Activated T-cell treated with anti-CD3 and anti-CD28 coated beads for 24 hours (primary cell): ENCODE results near the gene ULK4.
"Not testable (repeated sequence)": the region's sequence is repeated elsewhere in the genome, so short reads cannot be mapped to it uniquely, and the experiment has no call there.

Source experiments
- DNase-seq: peaks from one replicate; pipeline ENCODE4 v3.0.0-alpha.2; 2020; ENCODE audit warnings: low read depth

Gene ULK4

GRCh38 chr3:41867533-41867932 lies 94.4 kb downstream of the ULK4 start:
- no peak for DNase-seq

GRCh38 chr3:41866298-41866697 lies 95.6 kb downstream of the ULK4 start:
- DNase-seq: no peak

- no peak for DNase-seq
Measured at GRCh38 chr3:41863024-41863423, 98.9 kb downstream of the ULK4 start.

- not testable (repeated sequence) for DNase-seq
Measured at GRCh38 chr3:41860489-41860888, 101.4 kb downstream of the ULK4 start.

- no peak for DNase-seq
Measured at GRCh38 chr3:41854956-41855355, 106.9 kb downstream of the ULK4 start.

GRCh38 chr3:41853540-41854196 lies 108.2 kb downstream of the ULK4 start:
- DNase-seq: no peak

- DNase-seq: no peak
Measured at GRCh38 chr3:41848753-41849574, 112.9 kb downstream of the ULK4 start.

- DNase-seq: no peak
Measured at GRCh38 chr3:41847679-41848078, 114.2 kb downstream of the ULK4 start.

GRCh38 chr3:41846850-41847249 lies 115.1 kb downstream of the ULK4 start:
- DNase-seq: no peak

GRCh38 chr3:41845826-41846225 lies 116.1 kb downstream of the ULK4 start:
- DNase-seq: no peak

GRCh38 chr3:41844256-41844655 lies 117.6 kb downstream of the ULK4 start:
- not testable (repeated sequence) for DNase-seq

- DNase-seq: not testable (repeated sequence)
Measured at GRCh38 chr3:41840936-41841668, 120.8 kb downstream of the ULK4 start.

- DNase-seq: no peak
Measured at GRCh38 chr3:41836360-41837134, 125.4 kb downstream of the ULK4 start.

- DNase-seq: no peak
Measured at GRCh38 chr3:41833628-41834027, 128.3 kb downstream of the ULK4 start.

GRCh38 chr3:41819236-41819635 lies 142.7 kb downstream of the ULK4 start:
- DNase-seq: no peak

- no peak for DNase-seq
Measured at GRCh38 chr3:41808618-41809017, 153.3 kb downstream of the ULK4 start.

- no peak for DNase-seq
Measured at GRCh38 chr3:41808152-41808551, 153.8 kb downstream of the ULK4 start.

GRCh38 chr3:41794748-41795589 lies 166.9 kb downstream of the ULK4 start:
- no peak for DNase-seq

- no peak for DNase-seq
Measured at GRCh38 chr3:41792806-41793205, 169.1 kb downstream of the ULK4 start.

GRCh38 chr3:41769106-41769505 lies 192.8 kb downstream of the ULK4 start:
- no peak for DNase-seq

GRCh38 chr3:41768363-41768762 lies 193.5 kb downstream of the ULK4 start:
- no peak for DNase-seq
